Thyroid gland (tissue), 4 donors: Measurements from ENCODE around the gene RAB30. TPM values are rescaled to one million over a fixed set of nuclear protein-coding genes. Genes with fewer than 3 reads are reported as not detected.

ENCODE experiments used
- DNase-seq, 2 donors: peaks; one replicate each; pipeline ENCODE4 v3.0.0-alpha.2; 2019
- H3K27ac ChIP-seq, 3 donors: fragments of 200-600 bp; sonication (generic); 1 replicate in 2 of 3; 2 replicates in 1 of 3; pipeline ENCODE4 v1.5.1; 2016 to 2019; ENCODE audit warnings: mild to moderate bottlenecking in 1 of 3, moderate library complexity in 1 of 3
- H3K27me3 ChIP-seq: fragments of 200-600 bp; sonication (generic); one replicate; pipeline ENCODE4 v1.5.1; 2019
- H3K36me3 ChIP-seq, 2 donors: fragments of 200-600 bp; sonication (generic); one replicate each; pipeline ENCODE4 v1.5.1; 2016 to 2019
- H3K4me1 ChIP-seq, 2 donors: fragments of 200-600 bp; sonication (generic); one replicate each; pipeline ENCODE4 v1.5.1; 2017 to 2019
- H3K4me3 ChIP-seq, 3 donors: fragments of 200-600 bp; sonication (generic); replicated peaks in 1 of 3; 1 replicate in 2 of 3; 2 replicates in 1 of 3; pipeline ENCODE4 v1.5.1; 2016; ENCODE audit warnings: mild to moderate bottlenecking in 1 of 3
- H3K9me3 ChIP-seq: fragments of 200-600 bp; sonication (generic); one replicate; pipeline ENCODE4 v1.5.1; 2017
- CTCF ChIP-seq, 6 experiments: fragments of 200-600 bp in 3 of 6; fragments of 450-650 bp in 3 of 6; sonication (generic) in 3 of 6; IDR thresholded peaks; one replicate each; pipeline ENCODE4 v1.5.1; 2016 to 2019; ENCODE audit warnings: antibody characterized with exemption in 6 of 6, mild to moderate bottlenecking in 2 of 6, inconsistent platforms in 1 of 6, moderate library complexity in 1 of 6
- POLR2A ChIP-seq, 2 donors: fragments of 450-650 bp; IDR thresholded peaks; one replicate each; pipeline ENCODE4 v1.6.1; 2017; ENCODE audit warnings: antibody characterized with exemption in 2 of 2, mild to moderate bottlenecking in 2 of 2, moderate library complexity in 1 of 2
- WGBS, 2 donors: methylation state at CpG; one replicate each; pipeline ENCODE4 v1.1.5; 2017; 5-methylcytosine and 5-hydroxymethylcytosine counted together
- intact Hi-C: fragments of 100-400 bp; cut with DNase I; formaldehyde crosslinking; loops from one replicate; pipeline ENCODE4 v1.15.1; 2023
- total RNA-seq, 4 donors: library from RNA; depleted of rRNA; stranded (reverse); fragments of >200 nt; gene quantifications; one replicate each; pipeline ENCODE4 v1.2.3, GENCODE V29; 2016

The RAB30 gene
- total RNA-seq, 4 donors from 2014 or later = 12.0 to 30.0 (median 22.8) TPM

DNA sequence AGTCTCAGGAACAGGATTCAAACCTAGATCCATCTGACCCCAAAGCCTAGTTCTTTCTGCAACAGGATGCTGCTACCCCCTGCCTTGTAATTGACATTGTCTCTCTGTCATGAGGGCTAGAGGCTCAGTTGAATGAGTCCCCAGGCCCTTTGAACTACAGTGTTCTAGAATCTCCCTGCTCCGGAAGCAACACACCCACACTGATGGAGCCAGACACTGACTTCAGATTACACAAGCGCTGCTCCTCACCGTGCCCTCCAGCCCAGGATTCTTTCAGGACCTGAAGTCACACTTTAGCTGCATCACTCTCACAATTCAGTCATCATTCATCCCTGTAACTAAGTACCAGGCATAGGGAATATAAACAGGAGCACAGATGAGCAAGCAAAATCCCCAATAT lies 69.6 kb downstream of the RAB30 start:
- no peaks in the 10 kb centered on the region for H3K36me3 ChIP-seq
- no peaks in the 10 kb centered on the region for H3K27me3 ChIP-seq
- no peak overlapping the region for H3K27ac ChIP-seq
- H3K9me3 ChIP-seq = no peaks in the 10 kb centered on the region
- intact Hi-C loops = no loop called here
- no peaks in the 10 kb centered on the region for H3K4me1 ChIP-seq
- DNase-seq = no peak
- 65 to 80% methylated on average over 3 of the region's 3 CpGs for WGBS, 2 donors
- TF ChIP-seq POLR2A (IDR thresholded peaks at IDR 0.05) = no peak
- TF ChIP-seq CTCF (IDR thresholded peaks at IDR 0.05) = no peak
- H3K4me3 ChIP-seq = no peak overlapping the region

- Histone ChIP-seq H3K27ac (no peak overlapping the region), H3K4me1 (no peaks in the 10 kb centered on the region), H3K9me3 (no peaks in the 10 kb centered on the region), H3K4me3 (no peak overlapping the region), H3K27me3 (no peaks in the 10 kb centered on the region), H3K36me3 (no peaks in the 10 kb centered on the region)
- no peak for TF ChIP-seq POLR2A (IDR thresholded peaks at IDR 0.05)
- intact Hi-C loops = no loop called here
- DNase-seq = no peak
- 94 to 97% methylated on average over 6 of the region's 6 CpGs for WGBS, 2 donors
These were observed 71.3 kb downstream of the RAB30 start for GRCh38 chr11:83000381-83000780.

DNA sequence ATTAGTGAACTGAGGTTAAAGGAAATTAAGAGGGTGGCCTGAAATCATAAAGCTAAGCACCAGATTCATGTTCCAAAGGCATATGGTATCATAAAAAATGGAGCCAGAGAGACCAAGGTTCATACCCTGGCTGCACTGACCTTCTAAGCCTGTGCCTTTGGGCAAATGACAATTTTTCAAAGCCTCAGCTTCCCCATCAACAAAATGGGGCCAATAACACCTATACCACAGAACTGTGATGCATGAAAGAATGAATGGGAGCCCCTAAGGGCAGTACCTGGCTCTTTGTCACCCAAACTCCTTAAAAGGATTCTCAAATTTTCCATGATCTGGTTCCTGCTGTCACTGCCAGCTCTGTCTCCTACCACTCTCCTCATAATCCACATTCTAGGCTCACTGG lies 72.5 kb downstream of the RAB30 start:
- no peak overlapping the region for H3K4me3 ChIP-seq
- DNase-seq = no peak
- H3K4me1 ChIP-seq = no peaks in the 10 kb centered on the region
- no peak for TF ChIP-seq POLR2A (IDR thresholded peaks at IDR 0.05)
- TF ChIP-seq CTCF (IDR thresholded peaks at IDR 0.05) = no peak
- no peaks in the 10 kb centered on the region for H3K27me3 ChIP-seq
- H3K36me3 ChIP-seq = no peaks in the 10 kb centered on the region
- intact Hi-C loops = no loop called here
- no peak overlapping the region for H3K27ac ChIP-seq
- no peaks in the 10 kb centered on the region for H3K9me3 ChIP-seq

DNA sequence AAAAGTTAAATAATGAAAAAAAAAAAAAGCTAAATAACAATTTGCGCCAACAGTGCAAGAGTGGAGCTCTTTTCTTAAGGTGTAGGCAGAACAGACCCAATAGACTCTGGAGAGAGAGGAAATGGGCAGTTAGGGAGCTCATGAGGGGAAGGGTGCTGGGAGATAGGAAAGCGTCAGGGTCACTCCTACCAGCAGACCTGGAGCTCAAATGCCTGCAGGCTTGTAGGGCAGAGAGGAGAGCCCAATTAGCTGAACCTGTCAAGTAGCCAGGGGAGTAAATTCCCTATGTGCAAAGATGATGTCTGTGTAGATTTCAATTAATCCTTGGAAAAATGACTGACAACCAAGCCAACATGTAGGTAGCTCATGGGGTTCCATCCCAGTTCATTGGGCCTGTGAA lies 73.0 kb downstream of the RAB30 start:
- intact Hi-C loops = no loop called here
- TF ChIP-seq POLR2A (IDR thresholded peaks at IDR 0.05) (no peak), CTCF (IDR thresholded peaks at IDR 0.05) (no peak)
- H3K4me3 ChIP-seq = no peak overlapping the region
- no peak overlapping the region for H3K27ac ChIP-seq
- H3K27me3 ChIP-seq = no peaks in the 10 kb centered on the region
- DNase-seq = no peak
- WGBS, 2 donors = 98 to 100% methylated on average over 2 of the region's 2 CpGs
- no peaks in the 10 kb centered on the region for H3K36me3 ChIP-seq
- no peaks in the 10 kb centered on the region for H3K4me1 ChIP-seq
- no peaks in the 10 kb centered on the region for H3K9me3 ChIP-seq

- Histone ChIP-seq H3K27me3 (no peaks in the 10 kb centered on the region), H3K9me3 (no peaks in the 10 kb centered on the region), H3K4me3 (no peak overlapping the region), H3K36me3 (no peaks in the 10 kb centered on the region), H3K27ac (no peak overlapping the region), H3K4me1 (no peaks in the 10 kb centered on the region)
- WGBS, 2 donors = 87 to 92% methylated on average over 14 of the region's 14 CpGs
- no peak for TF ChIP-seq POLR2A (IDR thresholded peaks at IDR 0.05)
- no peak for TF ChIP-seq CTCF (IDR thresholded peaks at IDR 0.05)
- no peak for DNase-seq
- intact Hi-C loops = no loop called here
These were observed 74.6 kb downstream of the RAB30 start for GRCh38 chr11:82996966-82997606.
